ENCODE data around the gene TBL3. TPM values are rescaled to one million over a fixed set of nuclear protein-coding genes. Genes with fewer than 3 reads are reported as not detected.

The TBL3 gene
- total and polyA plus RNA-seq, 2 of the 8 experiments (the other 6 are each of a cell fraction or from before 2014, with no cell fraction given) = 65.8 to 137 TPM

DNA sequence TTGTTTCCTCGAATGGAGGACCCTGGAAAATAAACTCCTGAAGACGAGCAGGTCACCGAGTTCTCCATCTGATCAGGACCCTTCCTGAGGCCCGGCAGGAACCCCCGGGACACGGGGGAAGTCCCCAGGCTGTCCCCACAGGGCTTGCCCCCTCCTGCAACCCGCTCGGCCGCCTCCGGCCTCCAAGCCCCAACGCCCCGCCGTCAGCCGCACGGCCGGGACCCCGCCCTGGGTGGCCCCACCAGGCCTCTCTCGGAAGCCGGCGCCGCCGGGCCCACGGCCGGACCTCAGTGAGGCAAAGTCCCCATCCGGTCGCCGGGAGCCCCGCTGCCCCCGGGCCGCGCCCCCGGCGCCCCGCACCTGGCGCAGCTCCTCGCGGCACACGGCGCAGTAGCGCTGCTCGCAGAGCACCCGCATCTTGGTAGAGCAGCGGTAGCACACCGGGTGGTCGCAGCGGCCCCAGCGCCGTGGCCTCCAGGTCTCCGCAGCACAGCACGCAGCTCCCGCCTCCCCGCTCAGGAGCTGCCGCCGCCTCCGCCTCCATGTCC, 37.4 kb downstream of the TBL3 start:
- Histone ChIP-seq H4K20me1 (replicated peaks in 1 of 2; ENCODE audit: control insufficient read depth in 1 of 2, insufficient read depth in 2 of 2, low read length in 2 of 2) (peaks cover 17 to 41% of the 10 kb centered on the region in 2 experiments), H3K14ac (ENCODE audit: insufficient read length) (no peak overlapping the region), H3K9me3 (ENCODE audit: insufficient read depth in 2 of 2, low read depth in 1 of 2, low read length in 1 of 2) (no peaks in the 10 kb centered on the region), H3K79me1 (ENCODE audit: low read depth, low read length) (peaks cover 9% of the 10 kb centered on the region; the same call in 1 of the 2 replicates), H3K23ac (ENCODE audit: insufficient read length) (no peak overlapping the region), H3K27ac (ENCODE audit: low read depth, low read length) (peak overlapping the region; percentile 61; the same call in 1 of the 2 replicates), H2AK5ac (ENCODE audit: low read depth, low read length) (0 out of 2 replicates have a peak overlapping the region, but pooled peaks have one; percentile 53), H2BK120ac (replicated peaks; ENCODE audit: low read depth, low read length) (no peak overlapping the region), H3K23me2 (ENCODE audit: low read depth, low read length) (peaks cover 12% of the 10 kb centered on the region; the same call in 1 of the 2 replicates), H2BK20ac (ENCODE audit: low read length) (no peak overlapping the region), H3K56ac (replicated peaks; ENCODE audit: insufficient read length, low read depth, low read length) (no peak overlapping the region), H3K9ac (replicated peaks in 1 of 4; ENCODE audit: extremely low read depth in 1 of 4, low read depth in 3 of 4, low read length in 3 of 4) (peak overlapping the region; percentile 51 to 83 (median 76)), H2BK15ac (ENCODE audit: low read length) (no peak overlapping the region), H3K27me3 (replicated peaks in 1 of 4; ENCODE audit: control insufficient read depth in 3 of 4, extremely low read depth in 1 of 4, insufficient read depth in 3 of 4, low read length in 3 of 4) (no peaks in the 10 kb centered on the region), H3K4ac (replicated peaks; ENCODE audit: insufficient read length, low read depth, low read length) (no peak overlapping the region), H3K36me3 (ENCODE audit: control insufficient read depth in 2 of 4, insufficient read depth in 4 of 4, low read length in 3 of 4) (0 out of 8 replicates have a peak, but pooled peaks cover 0 to 2% (median 0%) of the 10 kb centered on the region in 4 experiments), H3K4me3 (ENCODE audit: extremely low read depth in 1 of 4, insufficient read depth in 2 of 4, low read depth in 3 of 4, low read length in 4 of 4) (peak overlapping the region; percentile 66 to 95 (median 83)), H2AFZ (ENCODE audit: low read length) (no peak overlapping the region), H2BK12ac (ENCODE audit: low read depth, low read length) (no peak overlapping the region), H4K91ac (replicated peaks; ENCODE audit: insufficient read length, low read length) (no peak overlapping the region), H3K79me2 (ENCODE audit: control insufficient read depth in 1 of 2, insufficient read depth in 2 of 2, low read length in 2 of 2) (peaks cover 22 to 43% of the 10 kb centered on the region in 2 experiments; a peak in 3 of 4 replicates), H2BK5ac (ENCODE audit: low read depth, low read length) (no peak overlapping the region; the same call in 1 of the 2 replicates), H4K8ac (ENCODE audit: extremely low read depth, insufficient read depth, low read length) (no peak overlapping the region), H4K5ac (ENCODE audit: insufficient read length, low read depth, low read length) (peak overlapping the region; percentile 31), H3K4me2 (ENCODE audit: insufficient read depth in 1 of 2, low read depth in 2 of 2, low read length in 2 of 2) (peak overlapping the region; percentile 89 to 92), H3K4me1 (replicated peaks in 1 of 4; ENCODE audit: control insufficient read depth in 3 of 4, insufficient read depth in 4 of 4, low read length in 3 of 4) (peaks cover 3 to 33% (median 20%) of the 10 kb centered on the region in 4 experiments), H3K18ac (ENCODE audit: extremely low read depth, low read length) (no peak overlapping the region)
- ChIA-PET CTCF (ENCODE audit: partially characterized antibody) (interaction anchor here (1.4 to 2.2 kb wide), 4 partner anchors 7 to 47 kb away, joined by 3 to 7 read pairs (median 6); partner anchors contain the start of gene NPW), POLR2A (ENCODE audit: partially characterized antibody) (interaction anchor here (0.6 to 2.8 kb wide), 12 partner anchors 8 to 492 kb away, joined by 3 to 17 read pairs (median 4); partner anchors contain the start of genes RPS2, TBL3 and TRAF7)
- no peak for DNase-seq (ENCODE audit: low read depth in 1 of 2, low spot score in 2 of 2)
- no peak for FAIRE-seq
- WGBS, 2 experiments (ENCODE audit: extremely low coverage in 1 of 2, insufficient coverage in 1 of 2, insufficient read length in 1 of 2, insufficient replicate concordance in 2 of 2, low coverage in 1 of 2, low lambda C conversion rate in 2 of 2, missing lambda C conversion rate in 1 of 2) = 2% methylated on average over 8 of the region's 55 CpGs; no CpG with 5 or more reads in 1 of the 2 experiments
- TF ChIP-seq, protein P1, sequence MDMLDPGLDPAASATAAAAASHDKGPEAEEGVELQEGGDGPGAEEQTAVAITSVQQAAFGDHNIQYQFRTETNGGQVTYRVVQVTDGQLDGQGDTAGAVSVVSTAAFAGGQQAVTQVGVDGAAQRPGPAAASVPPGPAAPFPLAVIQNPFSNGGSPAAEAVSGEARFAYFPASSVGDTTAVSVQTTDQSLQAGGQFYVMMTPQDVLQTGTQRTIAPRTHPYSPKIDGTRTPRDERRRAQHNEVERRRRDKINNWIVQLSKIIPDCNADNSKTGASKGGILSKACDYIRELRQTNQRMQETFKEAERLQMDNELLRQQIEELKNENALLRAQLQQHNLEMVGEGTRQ (IDR thresholded peaks at IDR 0.05; ENCODE audit: low read length) = no peak
- TF ChIP-seq SP1 (IDR thresholded peaks at IDR 0.05; ENCODE audit: low read depth, low read length) (no peak), KDM4A (IDR thresholded peaks at IDR 0.05; ENCODE audit: low read depth, low read length, severe bottlenecking) (peak; percentile 80), TAF1 (IDR thresholded peaks at IDR 0.05; ENCODE audit: low read depth, low read length) (no peak; the same call in 1 of the 2 replicates), EGR1 (IDR thresholded peaks at IDR 0.05; ENCODE audit: borderline replicate concordance, low read depth, low read length) (no peak), RBBP5 (IDR thresholded peaks at IDR 0.05; ENCODE audit: borderline replicate concordance, low read depth, low read length) (0 out of 2 replicates have a peak, but pooled peaks have one; percentile 11), SIN3A (conservative IDR thresholded peaks at IDR 0.05 in 1 of 2, IDR thresholded peaks at IDR 0.05 in 1 of 2; ENCODE audit: low read depth in 1 of 2, low read length in 2 of 2) (0 out of 4 replicates have a peak, but pooled peaks of 1 of the 2 experiments have one; percentile 17), HDAC2 (IDR thresholded peaks at IDR 0.05; ENCODE audit: borderline replicate concordance in 1 of 2, low read depth in 2 of 2, low read length in 2 of 2) (0 out of 4 replicates have a peak, but pooled peaks of 1 of the 2 experiments have one; percentile 21)
- TF ChIP-seq, protein P2, sequence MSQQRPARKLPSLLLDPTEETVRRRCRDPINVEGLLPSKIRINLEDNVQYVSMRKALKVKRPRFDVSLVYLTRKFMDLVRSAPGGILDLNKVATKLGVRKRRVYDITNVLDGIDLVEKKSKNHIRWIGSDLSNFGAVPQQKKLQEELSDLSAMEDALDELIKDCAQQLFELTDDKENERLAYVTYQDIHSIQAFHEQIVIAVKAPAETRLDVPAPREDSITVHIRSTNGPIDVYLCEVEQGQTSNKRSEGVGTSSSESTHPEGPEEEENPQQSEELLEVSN (IDR thresholded peaks at IDR 0.05) = no peak; the same call in 1 of the 2 replicates

Measured in H1 (cell line).